Measurements from ENCODE around the gene RASSF8.

Gene RASSF8, protein sequence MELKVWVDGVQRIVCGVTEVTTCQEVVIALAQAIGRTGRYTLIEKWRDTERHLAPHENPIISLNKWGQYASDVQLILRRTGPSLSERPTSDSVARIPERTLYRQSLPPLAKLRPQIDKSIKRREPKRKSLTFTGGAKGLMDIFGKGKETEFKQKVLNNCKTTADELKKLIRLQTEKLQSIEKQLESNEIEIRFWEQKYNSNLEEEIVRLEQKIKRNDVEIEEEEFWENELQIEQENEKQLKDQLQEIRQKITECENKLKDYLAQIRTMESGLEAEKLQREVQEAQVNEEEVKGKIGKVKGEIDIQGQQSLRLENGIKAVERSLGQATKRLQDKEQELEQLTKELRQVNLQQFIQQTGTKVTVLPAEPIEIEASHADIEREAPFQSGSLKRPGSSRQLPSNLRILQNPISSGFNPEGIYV

GRCh38 chr12:25958428-25959070 is at the start of gene RASSF8:
TSS of gene RASSF8 (plus strand) at chr12:25958682. CDS start at chr12:26055344, 96,662 bp downstream.
- H3K27me3 ChIP-seq (ENCODE audit: control insufficient read depth, low read length): peaks cover 48% of the 10 kb centered on the region
- TF ChIP-seq CTCF (IDR thresholded peaks at IDR 0.05; ENCODE audit: low read depth, low read length, poor library complexity, severe bottlenecking) (no peak), EZH2phosphoT487 (IDR thresholded peaks at IDR 0.05; ENCODE audit: borderline replicate concordance, low read length) (no peak)
- H3K9me3 ChIP-seq (ENCODE audit: control insufficient read depth, insufficient read depth, low read length): no peaks in the 10 kb centered on the region
- H3K36me3 ChIP-seq (ENCODE audit: control insufficient read depth, low read length): no peaks in the 10 kb centered on the region
- H3K79me2 ChIP-seq (ENCODE audit: control insufficient read depth, low read length): no peaks in the 10 kb centered on the region
- no peak within 1 kb of the TSS for H3K27ac ChIP-seq (ENCODE audit: low read depth, low read length)
- peak within 1 kb of the TSS; percentile 55 for H3K4me2 ChIP-seq (ENCODE audit: low read length)
- H3K4me1 ChIP-seq (ENCODE audit: control insufficient read depth, low read length): no peaks in the 10 kb centered on the region
- H3F3A ChIP-seq (ENCODE audit: control insufficient read depth, insufficient read depth): no peaks in the 10 kb centered on the region
- H3K4me3 ChIP-seq (ENCODE audit: low read length): peak within 1 kb of the TSS; percentile 56
- H4K20me1 ChIP-seq (ENCODE audit: control insufficient read depth, insufficient read depth, low read depth, low read length): no peaks in the 10 kb centered on the region
- no peaks in the 10 kb centered on the region for H3K9me2 ChIP-seq (replicated peaks; ENCODE audit: control insufficient read depth, low read length)

DNA sequence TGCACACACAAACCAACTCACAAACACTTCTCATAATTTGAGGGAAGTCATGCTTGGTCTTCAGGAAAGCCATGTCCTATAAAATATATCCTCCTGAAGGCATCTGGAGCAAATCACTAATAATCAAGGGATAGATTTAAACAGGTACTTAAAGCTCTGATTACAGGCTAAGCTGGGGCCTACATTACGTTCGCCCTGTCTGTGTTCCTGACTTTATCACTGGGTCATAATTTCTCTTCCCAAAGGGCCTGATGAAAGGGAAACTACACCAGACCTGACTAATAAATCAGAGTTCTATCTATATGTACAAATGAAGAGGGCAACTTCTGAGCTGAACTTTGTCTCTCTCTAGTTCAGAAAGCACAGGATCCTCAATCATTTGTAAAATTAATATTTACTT is 43.9 kb upstream of the RASSF8 start:
- H4K20me1 ChIP-seq (ENCODE audit: control insufficient read depth, insufficient read depth, low read depth, low read length): no peaks in the 10 kb centered on the region
- H3K79me2 ChIP-seq (ENCODE audit: control insufficient read depth, low read length): no peaks in the 10 kb centered on the region
- H3K27me3 ChIP-seq (ENCODE audit: control insufficient read depth, low read length): no peaks in the 10 kb centered on the region
- H3K9me2 ChIP-seq (replicated peaks; ENCODE audit: control insufficient read depth, low read length): no peaks in the 10 kb centered on the region
- no peaks in the 10 kb centered on the region for H3F3A ChIP-seq (ENCODE audit: control insufficient read depth, insufficient read depth)
- H3K27ac ChIP-seq (ENCODE audit: low read depth, low read length): no peak overlapping the region
- no peaks in the 10 kb centered on the region for H3K9me3 ChIP-seq (ENCODE audit: control insufficient read depth, insufficient read depth, low read length)
- TF ChIP-seq EZH2phosphoT487 (IDR thresholded peaks at IDR 0.05; ENCODE audit: borderline replicate concordance, low read length) (no peak), CTCF (IDR thresholded peaks at IDR 0.05; ENCODE audit: low read depth, low read length, poor library complexity, severe bottlenecking) (no peak)
- no peak overlapping the region for H3K4me2 ChIP-seq (ENCODE audit: low read length)
- H3K4me1 ChIP-seq (ENCODE audit: control insufficient read depth, low read length): no peaks in the 10 kb centered on the region
- H3K36me3 ChIP-seq (ENCODE audit: control insufficient read depth, low read length): no peaks in the 10 kb centered on the region
- H3K4me3 ChIP-seq (ENCODE audit: low read length): no peak overlapping the region

DNA sequence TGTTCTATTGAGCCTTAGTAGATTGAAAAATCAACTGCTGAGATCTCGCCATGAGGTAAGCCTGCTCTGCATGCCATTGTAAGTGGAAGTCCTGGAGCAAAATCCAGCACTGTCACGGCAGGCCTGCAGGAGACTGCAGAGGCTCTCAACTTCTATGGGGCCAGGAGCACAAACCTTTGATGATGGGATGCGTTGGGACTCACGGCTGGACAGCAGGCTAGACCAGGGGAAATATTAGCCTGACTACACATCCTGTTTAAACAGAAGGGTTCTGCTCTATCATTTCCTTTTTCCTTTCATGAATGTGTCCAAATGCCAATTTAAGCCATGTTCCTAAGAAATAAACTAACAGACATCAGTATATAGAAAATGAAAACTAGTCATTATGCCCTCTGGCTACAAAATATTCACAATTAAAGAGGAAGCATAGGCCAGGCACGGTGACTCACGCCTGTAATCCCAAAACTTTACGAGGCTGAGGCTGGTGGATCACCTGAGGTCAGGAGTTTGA is 33.9 kb upstream of the RASSF8 start:
- no peaks in the 10 kb centered on the region for H3K36me3 ChIP-seq (ENCODE audit: control insufficient read depth, low read length)
- no peak overlapping the region for H3K27ac ChIP-seq (ENCODE audit: low read depth, low read length)
- H3K79me2 ChIP-seq (ENCODE audit: control insufficient read depth, low read length): no peaks in the 10 kb centered on the region
- H3K9me2 ChIP-seq (replicated peaks; ENCODE audit: control insufficient read depth, low read length): no peaks in the 10 kb centered on the region
- H3K4me2 ChIP-seq (ENCODE audit: low read length): no peak overlapping the region
- H3K27me3 ChIP-seq (ENCODE audit: control insufficient read depth, low read length): no peaks in the 10 kb centered on the region
- H3F3A ChIP-seq (ENCODE audit: control insufficient read depth, insufficient read depth): no peaks in the 10 kb centered on the region
- no peaks in the 10 kb centered on the region for H4K20me1 ChIP-seq (ENCODE audit: control insufficient read depth, insufficient read depth, low read depth, low read length)
- H3K4me3 ChIP-seq (ENCODE audit: low read length): no peak overlapping the region
- TF ChIP-seq EZH2phosphoT487 (IDR thresholded peaks at IDR 0.05; ENCODE audit: borderline replicate concordance, low read length): no peak
- no peak for TF ChIP-seq CTCF (IDR thresholded peaks at IDR 0.05; ENCODE audit: low read depth, low read length, poor library complexity, severe bottlenecking)
- H3K4me1 ChIP-seq (ENCODE audit: control insufficient read depth, low read length): no peaks in the 10 kb centered on the region
- H3K9me3 ChIP-seq (ENCODE audit: control insufficient read depth, insufficient read depth, low read length): no peaks in the 10 kb centered on the region

Measured in DOHH2 (cell line).